ENCODE data around the gene MAP4K5.
A peak's percentile ranks its signal among the peaks of the same experiment; 100 is the strongest.
"Not testable (repeated sequence)": the region's sequence is repeated elsewhere in the genome, so short reads cannot be mapped to it uniquely, and the experiment has no call there.

Gene MAP4K5

GRCh38 chr14:50531595-50532501 is 521 bp downstream of the MAP4K5 start:
- DNase-seq (ENCODE audit: low spot score) = peak; percentile 21

GRCh38 chr14:50530794-50531365 is 1.5 kb downstream of the MAP4K5 start:
- DNase-seq (ENCODE audit: low spot score) = no peak

DNA sequence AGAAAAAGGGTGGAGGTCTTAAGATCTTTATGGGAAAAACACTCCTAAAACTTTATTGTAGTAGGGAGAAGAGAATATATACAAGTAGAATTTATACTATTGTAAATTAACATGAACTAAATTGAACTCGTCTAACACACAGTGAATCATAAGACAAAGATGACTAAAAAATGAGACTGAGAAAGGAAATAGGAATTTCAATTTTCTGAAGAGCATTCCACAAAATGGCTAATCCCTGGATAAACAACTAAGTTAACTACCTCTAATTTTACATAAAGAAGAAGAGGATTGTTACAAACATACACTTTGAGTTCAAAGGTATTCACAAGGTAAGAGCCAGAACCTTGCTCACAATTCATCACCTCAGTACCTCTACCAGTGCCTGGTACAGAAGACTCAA is 2.0 kb downstream of the MAP4K5 start:
- no peak for DNase-seq (ENCODE audit: low spot score)

DNA sequence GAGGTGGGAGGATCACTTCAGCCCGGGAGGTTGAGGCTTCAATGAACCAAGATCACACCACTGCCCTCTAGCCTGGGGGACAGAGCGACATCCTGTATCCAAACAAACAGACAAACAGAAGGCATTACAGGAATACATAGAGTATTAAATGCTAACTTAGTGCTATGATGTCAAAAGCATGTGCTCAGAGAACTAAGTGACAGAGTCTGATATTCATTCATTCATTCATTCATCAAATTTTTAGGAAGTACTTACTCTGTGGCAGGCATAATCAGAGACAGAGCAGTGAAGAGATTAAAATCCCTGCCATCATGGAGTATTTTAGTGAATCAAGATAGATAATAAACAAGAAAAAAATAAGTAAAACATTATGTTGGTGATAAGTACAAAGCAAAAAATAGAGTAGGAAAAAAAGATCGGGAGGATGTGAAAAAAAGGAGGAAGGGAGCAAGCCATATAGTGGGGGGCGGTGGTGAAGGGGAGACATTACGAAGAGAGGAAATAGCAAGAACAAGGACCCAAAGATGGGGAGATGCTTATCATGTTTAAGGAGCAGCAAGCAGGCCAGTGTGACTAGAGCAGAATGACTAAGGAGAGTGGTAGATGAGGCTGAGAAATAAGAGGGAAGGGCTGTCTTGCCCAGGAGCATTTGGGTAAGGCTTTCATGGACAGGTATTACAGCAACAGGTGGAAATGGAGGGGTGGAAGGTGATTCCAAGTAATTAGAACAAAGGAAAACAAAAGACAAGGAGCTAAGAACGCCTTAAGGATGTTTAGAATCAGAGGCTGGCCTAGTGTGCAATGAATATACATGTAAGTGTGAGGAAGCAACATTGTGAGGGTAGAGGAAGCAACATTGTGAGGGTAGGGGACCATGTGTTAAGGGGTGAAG is 2.8 kb downstream of the MAP4K5 start:
- DNase-seq (ENCODE audit: low spot score) = no peak

DNA sequence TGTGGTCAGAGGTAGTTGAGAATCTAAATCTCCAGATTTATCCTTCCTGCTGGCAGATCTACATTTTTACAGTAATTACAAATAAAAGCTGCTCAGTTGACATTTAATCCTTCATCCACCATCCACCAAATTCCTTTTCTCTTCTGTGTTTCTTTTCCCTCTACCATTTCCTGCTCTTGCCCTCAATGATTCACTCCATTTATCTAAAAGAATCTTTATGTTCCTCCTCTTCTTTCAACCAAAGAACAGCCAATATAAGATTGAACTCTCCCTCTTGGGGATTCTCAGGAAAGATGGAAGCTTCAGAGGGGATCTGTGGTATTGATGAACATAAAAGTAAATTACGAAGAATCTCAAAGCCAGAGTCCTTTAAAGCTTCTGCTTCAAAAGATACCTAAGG is 4.4 kb downstream of the MAP4K5 start:
- no peak for DNase-seq (ENCODE audit: low spot score)

- no peak for DNase-seq (ENCODE audit: low spot score)
These were observed 7.4 kb downstream of the MAP4K5 start for GRCh38 chr14:50524731-50525515.

GRCh38 chr14:50524060-50524459 is 8.3 kb downstream of the MAP4K5 start:
- no peak for DNase-seq (ENCODE audit: low spot score)

GRCh38 chr14:50523271-50524041 is 8.9 kb downstream of the MAP4K5 start:
- no peak for DNase-seq (ENCODE audit: low spot score)

GRCh38 chr14:50521912-50522341 is 10.4 kb downstream of the MAP4K5 start:
- no peak for DNase-seq (ENCODE audit: low spot score)

DNA sequence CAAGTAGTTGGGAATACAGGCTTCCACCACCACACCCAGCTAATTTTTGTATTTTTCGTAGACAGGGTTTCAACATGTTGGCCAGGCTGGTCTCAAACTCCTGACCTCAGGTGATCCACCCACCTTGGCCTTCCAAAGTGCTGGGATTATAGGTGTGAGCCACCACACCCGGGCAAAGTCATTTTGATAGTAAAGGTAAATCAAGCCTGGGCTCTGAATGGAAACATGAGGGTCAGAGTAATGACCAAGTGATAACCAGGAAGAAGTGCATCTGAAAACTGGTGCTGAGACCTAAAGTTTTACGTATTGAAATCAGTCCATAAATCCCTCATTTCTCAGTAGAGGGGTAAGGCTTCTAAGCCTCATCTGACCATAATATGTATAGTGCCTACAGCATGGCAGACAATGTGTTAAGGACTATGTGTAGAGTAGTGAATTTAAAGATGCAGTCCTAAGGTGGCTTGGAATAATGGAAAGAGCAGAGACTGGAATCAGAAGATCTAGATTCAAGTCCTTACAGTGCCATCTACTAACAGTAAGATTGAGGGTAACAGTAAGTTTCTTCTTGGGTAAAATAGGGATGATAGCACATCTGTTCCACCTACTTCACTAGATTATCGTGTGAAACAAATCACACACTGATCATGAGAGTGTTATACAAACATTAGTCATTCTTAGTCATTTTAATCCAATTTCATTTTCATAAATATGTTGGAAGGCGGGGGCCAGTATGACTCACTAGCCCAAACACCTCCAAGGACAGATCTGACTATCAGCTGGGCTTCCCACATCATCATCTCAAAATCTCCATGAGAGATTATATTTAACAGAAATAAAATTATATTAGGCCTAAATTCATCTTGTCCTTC is 11.2 kb downstream of the MAP4K5 start:
- DNase-seq (ENCODE audit: low spot score) = no peak

DNA sequence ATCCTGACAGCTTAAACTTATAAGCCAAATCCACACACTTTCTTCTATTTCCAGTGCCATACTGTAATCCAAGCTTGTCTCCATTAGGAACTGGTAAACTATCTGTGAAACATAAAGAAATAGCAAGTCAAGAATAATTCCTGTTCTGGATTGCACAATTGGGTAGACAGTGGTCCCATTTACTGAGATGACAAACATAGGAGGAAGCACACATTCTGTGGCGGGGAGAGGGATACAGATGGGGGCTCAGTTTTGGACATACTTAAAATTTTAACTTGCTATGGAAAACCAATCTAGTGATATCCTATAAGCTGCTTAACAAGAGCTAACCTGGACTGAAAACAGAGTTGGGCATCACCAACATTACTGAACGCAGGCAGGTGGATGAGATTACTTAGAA is 16.3 kb downstream of the MAP4K5 start:
- DNase-seq (ENCODE audit: low spot score) = no peak

DNA sequence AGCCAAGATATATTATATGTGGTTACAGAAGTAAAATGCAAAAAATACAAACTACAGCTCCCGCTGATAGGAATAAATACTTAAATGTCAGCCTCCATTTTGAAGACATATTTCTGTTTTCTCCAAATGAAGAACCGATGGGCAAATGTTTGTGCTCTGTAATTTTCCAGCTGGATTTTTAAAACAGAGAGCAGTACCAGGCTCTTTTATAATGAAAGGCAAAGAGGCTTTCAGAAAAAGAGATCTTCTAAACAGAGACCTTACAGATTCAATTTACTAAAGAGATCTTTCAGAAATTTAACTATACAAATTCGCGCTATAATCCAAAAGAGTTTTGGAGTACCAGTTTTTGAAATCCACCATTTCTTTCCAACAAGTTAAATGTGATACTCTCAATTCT is 19.9 kb downstream of the MAP4K5 start:
- DNase-seq (ENCODE audit: low spot score) = no peak

GRCh38 chr14:50510157-50510556 is 22.2 kb downstream of the MAP4K5 start:
- DNase-seq (ENCODE audit: low spot score) = no peak

GRCh38 chr14:50507078-50507477 is 25.3 kb downstream of the MAP4K5 start:
- not testable (repeated sequence) for DNase-seq (ENCODE audit: low spot score)

DNA sequence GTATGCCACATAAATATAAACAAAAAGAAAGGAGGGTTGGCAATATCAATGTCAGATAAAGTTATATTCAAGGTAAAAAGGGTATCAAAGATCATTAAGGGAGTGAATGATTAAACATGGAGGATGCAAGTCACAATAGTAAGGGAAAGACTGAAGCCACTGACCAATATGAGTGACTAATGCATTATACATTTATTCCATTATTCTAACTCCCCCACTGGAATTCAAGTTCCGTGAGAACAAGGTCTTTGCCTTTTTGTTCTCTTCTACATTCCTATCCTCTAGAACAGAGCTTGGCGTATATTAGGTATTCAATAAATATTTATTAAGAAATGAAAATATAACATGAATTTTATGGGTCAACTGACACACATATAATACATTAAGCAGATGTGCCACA is 30.7 kb downstream of the MAP4K5 start:
- no peak for DNase-seq (ENCODE audit: low spot score)

- no peak for DNase-seq (ENCODE audit: low spot score)
These were observed 35.0 kb downstream of the MAP4K5 start for GRCh38 chr14:50497351-50497750.

GRCh38 chr14:50489851-50490250 is 42.5 kb downstream of the MAP4K5 start:
- no peak for DNase-seq (ENCODE audit: low spot score)

DNA sequence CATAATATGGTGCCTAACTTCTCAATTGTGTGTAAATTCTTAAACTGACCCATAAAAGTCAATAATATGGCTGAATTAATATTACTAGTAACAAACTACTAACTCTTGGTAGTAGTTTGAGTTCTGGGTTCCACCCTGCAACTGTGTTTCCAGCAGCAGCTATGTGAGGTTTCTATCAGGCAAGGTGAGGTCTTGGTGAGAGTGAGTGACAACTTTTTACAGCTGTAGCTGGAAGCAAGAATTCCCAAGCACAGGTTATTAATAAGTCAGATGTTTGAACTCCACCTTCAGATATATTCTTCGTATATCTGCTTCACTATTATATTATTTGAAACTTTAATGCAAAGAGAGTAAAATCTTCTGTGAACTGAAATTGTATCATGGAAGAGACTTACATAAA is 43.8 kb downstream of the MAP4K5 start:
- DNase-seq (ENCODE audit: low spot score) = no peak

- DNase-seq (ENCODE audit: low spot score) = no peak
These were observed 53.3 kb downstream of the MAP4K5 start for GRCh38 chr14:50479041-50479440.

DNA sequence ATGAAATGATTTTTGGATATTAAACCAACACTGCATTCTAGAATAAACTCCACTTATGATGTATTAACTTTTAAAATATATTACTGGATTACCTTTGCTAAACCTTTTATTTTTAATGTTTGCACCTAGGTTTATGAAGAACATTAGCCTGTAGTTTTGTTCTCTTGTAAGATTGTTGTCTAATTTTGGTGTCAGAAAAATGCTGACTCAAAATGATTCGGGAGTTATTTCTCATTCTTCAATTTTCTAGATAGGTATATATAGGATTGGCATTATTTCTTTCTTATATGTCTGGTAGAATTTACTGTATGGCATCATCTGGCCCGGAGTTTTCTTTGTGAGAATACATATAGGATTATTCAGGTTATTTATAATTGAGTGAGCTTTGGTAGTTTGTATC is 54.6 kb downstream of the MAP4K5 start:
- DNase-seq (ENCODE audit: low spot score) = no peak
